Gastroesophageal sphincter (tissue), 3 donors: ENCODE measurements around the gene ARAP3.

ENCODE experiments used
- CTCF ChIP-seq, 4 experiments: fragments of 200-600 bp in 2 of 4; fragments of 450-650 bp in 2 of 4; sonication (generic) in 1 of 4; IDR thresholded peaks; one replicate each; pipeline ENCODE4 v1.5.1; 2017 to 2019; ENCODE audit warnings: antibody characterized with exemption in 4 of 4, mild to moderate bottlenecking in 2 of 4, moderate library complexity in 2 of 4
- EP300 ChIP-seq: sonication (generic); formaldehyde crosslinking; IDR thresholded peaks from one replicate; pipeline ENCODE4 v1.6.1; 2017; ENCODE audit warnings: antibody characterized with exemption, mild to moderate bottlenecking

GRCh38 chr5:141717043-141717442 is 35.0 kb upstream of the ARAP3 start:
- TF ChIP-seq EP300 (no peak), CTCF (IDR thresholded peaks at IDR 0.05) (no peak)
